ENCODE measurements around the gene COL27A1.

COL27A1 gene

GRCh38 chr9:114294664-114295063 lies 139.3 kb downstream of the COL27A1 start:
- in situ Hi-C loops (cut with MboI; ENCODE audit: low sequenced_read_pairs) = loop anchor here (25.0 kb wide), 1 partner anchor 207 kb away; the partner anchor contains the start of genes AMBP and KIF12

DNA sequence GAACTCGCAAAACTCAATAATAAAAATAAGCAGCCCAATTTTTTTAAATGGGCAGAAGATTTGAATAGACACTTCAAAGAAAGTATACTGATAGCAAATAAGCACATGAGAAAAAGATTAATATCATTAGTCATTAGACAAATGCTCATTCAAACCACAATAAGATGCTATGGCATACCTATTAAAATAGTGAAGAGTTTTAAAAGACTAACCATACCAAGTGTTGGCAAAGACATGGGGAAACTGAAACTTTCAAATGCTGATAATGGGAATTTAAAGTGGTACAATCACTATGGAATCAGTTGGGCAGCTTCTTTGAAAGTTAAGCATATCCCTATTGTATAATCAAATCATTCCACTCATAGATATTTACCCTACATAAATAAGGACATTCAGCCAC lies 141.0 kb downstream of the COL27A1 start:
- in situ Hi-C loops (cut with MboI; ENCODE audit: low sequenced_read_pairs) = loop anchor here (25.0 kb wide), 1 partner anchor 209 kb away; the partner anchor contains the start of genes AMBP and KIF12

DNA sequence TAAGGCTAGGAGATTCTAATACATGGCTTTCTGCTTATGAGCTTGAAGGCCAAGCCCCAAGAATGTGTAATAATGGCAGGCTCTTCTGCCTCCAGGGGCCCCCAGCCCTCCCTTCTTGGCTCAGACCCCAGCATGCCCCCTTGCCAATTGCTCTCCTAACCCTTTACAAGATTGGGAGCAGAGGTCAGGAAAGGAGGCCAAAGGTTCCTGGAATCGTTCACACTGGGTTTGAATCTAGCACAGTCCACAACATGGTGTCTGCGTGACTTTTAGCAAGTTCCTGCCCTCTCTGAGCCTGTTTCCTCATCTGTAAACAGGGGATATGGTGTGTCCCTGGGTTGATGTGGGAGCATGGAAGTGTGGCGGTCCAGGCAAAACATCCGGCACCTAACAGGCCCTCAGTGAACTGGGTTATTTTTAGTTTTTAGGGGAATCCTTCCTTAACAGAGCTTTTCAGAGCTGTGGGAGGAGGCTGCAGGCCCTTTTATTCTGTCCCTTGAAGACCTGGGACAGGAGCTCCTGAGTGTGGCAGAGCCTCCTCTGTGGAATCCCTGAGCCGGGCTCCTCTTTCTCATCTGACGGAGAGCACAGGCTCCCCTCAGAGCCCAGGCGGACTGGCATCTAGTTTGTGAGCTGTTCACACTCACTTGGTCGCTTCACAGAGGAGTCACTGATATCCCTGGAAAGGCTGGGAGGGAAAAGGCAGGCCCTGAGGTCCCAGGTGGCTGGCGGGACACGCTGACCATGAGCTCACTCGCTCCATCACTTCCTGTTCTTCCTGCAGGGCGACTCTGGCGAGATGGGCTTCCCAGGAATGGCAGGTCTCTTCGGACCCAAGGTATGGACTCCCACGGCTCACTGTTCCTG lies 144.2 kb downstream of the COL27A1 start:
- in situ Hi-C loops (cut with MboI; ENCODE audit: low sequenced_read_pairs) = loop anchor here (25.0 kb wide), 1 partner anchor 212 kb away; the partner anchor contains the start of genes AMBP and KIF12

GRCh38 chr9:114300153-114300845 lies 145.0 kb downstream of the COL27A1 start:
- in situ Hi-C loops (cut with MboI; ENCODE audit: low sequenced_read_pairs) = no loop called here

- in situ Hi-C loops (cut with MboI; ENCODE audit: low sequenced_read_pairs) = no loop called here
Observed at GRCh38 chr9:114300846-114301797, 145.8 kb downstream of the COL27A1 start.

DNA sequence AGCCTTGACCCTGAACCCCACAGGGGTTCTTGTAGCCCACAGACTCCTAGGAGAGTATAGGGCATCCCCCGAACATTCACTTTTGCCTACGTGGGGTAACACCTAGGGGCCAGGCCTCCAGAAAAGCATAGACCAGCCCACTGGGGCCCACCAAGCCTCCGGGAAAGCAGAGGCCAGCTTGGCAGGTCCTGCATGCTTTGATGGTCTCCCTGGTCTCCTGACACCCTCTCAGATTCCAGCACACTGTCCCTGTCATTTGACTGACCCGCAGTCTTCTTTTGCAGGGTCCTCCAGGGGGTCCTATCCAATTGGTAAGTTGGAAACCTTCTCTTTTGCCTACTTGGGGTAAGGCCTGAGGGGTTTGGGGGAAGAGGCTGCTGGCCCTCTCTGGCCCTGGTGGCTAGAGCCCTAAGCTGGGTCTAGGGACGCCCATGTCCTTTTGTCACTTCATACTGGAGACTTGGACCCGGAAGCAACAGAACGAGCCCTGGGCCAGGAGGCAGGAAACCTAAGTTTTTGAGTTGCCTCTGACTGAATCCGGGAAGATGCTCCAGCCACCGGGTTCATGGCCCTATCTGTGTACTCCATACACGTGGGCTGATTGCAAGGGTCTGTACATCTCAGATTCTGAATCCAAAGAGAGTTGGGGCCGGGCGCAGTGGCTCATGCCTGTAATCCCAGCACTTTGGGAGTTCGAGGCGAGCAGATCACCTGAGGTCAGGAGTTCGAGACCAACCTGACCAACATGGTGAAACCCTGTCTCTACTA lies 146.6 kb downstream of the COL27A1 start:
- in situ Hi-C loops (cut with MboI; ENCODE audit: low sequenced_read_pairs) = no loop called here

DNA sequence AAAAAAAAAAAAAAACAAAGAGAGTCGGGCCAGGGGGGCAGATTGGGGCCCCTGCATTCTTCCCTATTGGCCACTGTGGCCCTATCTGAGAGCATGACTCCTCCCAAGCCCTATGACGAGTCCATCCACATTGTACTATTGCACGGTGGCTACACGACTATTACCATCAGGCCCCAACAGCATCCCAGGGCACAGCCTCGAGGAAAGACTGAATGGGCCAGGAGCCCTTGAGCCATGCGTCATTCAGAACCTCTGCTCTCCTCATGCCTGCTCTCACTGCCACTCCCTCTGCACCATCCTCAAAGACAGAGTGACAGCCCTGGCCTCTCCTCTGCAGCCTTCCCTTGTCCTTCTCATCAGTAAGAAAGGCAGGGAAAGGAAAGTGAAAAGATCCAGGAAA lies 147.4 kb downstream of the COL27A1 start:
- in situ Hi-C loops (cut with MboI; ENCODE audit: low sequenced_read_pairs) = no loop called here

- in situ Hi-C loops (cut with MboI; ENCODE audit: low sequenced_read_pairs) = no loop called here
Observed at GRCh38 chr9:114303571-114303970, 148.2 kb downstream of the COL27A1 start.

DNA sequence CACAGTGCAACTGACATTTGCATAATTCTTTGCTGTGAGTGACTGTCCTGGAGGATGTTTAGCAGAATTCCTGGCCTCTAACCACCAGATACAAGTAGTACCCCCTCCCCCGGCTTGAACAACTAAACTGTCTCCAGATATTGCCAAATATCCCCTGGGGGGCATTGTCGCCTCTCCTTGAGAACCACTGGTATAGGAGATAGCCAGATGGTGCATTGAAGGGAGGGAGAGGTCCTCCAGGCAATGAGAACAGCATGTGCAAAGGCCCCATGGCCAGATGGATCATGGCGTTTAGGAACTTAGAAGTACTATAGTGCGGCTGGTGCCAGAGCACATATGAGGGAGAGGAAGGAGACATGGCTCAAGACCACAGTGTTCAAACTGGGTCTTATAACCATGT lies 148.6 kb downstream of the COL27A1 start:
- in situ Hi-C loops (cut with MboI; ENCODE audit: low sequenced_read_pairs) = no loop called here

DNA sequence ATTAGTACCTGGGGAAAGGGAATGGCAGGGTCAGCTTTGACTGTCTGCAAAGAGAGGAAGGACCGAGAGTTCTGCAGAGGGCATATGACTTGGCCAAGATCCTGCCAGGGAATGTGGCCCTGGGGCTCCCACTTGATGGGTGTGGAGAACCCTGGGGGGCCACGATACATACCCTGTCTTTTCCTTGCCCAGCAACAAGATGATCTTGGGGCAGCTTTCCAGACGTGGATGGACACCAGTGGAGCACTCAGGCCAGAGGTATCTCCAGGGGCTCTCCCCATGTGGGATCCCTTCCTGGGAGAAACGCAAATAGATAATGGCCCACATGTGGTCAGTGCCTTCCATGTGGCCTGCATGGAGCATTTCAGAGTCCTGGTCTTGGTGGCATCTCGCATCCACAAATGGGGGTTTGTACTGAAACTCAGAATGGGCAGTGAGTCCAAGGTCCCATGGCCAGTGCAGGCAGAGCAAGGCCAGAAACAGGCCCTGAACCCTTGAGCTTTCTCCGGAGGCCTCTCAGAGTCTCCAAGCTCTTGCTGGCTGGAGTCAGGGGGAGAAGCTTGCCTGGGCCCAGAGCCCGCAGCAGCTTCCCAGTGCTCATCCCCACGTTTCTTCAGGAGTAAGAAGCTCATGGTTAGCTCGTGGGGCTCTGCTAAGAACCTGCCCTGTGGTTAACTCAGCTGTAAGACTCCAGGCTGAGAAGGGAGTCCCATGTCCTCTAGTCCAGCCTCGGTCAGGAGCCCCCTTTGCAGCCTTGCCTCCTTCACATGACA lies 149.3 kb downstream of the COL27A1 start:
- in situ Hi-C loops (cut with MboI; ENCODE audit: low sequenced_read_pairs) = no loop called here

- in situ Hi-C loops (cut with MboI; ENCODE audit: low sequenced_read_pairs) = no loop called here
Observed at GRCh38 chr9:114307899-114308267, 152.5 kb downstream of the COL27A1 start.

- in situ Hi-C loops (cut with MboI; ENCODE audit: low sequenced_read_pairs) = no loop called here
Observed at GRCh38 chr9:114308361-114308950, 153.1 kb downstream of the COL27A1 start.

DNA sequence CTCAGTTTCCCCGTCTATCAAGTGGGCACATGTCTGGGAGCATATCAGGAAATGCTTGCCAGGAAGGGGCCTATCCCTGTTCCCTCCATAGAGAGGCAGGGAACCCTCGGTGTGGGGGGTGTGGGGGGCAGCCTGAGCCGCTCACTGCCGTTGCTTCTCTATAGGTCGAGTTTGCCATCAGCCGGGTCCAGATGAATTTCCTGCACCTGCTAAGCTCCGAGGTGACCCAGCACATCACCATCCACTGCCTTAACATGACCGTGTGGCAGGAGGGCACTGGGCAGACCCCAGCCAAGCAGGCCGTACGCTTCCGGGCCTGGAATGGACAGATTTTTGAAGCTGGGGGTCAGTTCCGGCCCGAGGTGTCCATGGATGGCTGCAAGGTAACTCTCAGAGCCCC lies 153.8 kb downstream of the COL27A1 start:
- in situ Hi-C loops (cut with MboI; ENCODE audit: low sequenced_read_pairs) = no loop called here

DNA sequence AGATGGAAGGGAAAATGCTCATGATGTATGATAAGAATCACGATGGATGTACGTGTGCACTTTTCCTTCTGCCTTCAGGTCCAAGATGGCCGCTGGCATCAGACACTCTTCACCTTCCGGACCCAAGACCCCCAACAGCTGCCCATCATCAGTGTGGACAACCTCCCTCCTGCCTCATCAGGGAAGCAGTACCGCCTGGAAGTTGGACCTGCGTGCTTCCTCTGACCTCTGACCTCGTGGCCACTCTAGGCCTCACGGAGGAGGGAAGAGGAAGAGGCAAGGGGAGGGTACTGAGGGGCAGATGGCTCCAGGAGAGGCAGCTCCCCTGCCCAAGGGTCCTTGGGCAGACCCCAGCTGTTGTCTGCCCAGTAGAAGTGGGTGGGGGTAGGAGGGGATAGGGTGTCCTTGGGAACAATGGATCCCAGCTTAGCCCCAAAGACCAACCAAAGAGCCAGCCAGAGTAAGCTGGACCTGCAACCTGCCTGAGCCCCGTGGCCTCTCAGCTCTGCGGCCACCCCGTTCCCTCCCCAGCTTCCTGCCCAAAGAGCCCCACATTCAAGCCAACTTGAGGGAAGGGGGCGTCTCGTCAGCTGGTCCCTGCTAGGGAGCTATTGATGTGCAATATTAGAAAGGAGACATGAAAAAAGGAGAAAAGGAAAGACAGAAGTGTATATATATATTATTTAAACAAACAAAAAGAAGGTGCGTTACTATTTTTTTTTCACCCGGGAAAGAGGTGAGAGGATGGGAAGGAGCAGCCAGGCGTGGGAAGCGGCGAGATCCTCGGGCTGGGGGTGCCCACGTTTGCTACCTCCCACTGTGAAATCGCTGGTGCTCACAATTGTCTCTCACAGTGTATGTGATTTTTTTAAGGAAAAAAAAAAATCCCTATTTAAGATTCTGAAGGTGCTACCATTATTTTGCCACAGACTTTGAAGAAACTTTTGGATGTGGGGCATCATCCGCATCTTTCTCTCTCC lies 155.4 kb downstream of the COL27A1 start:
- in situ Hi-C loops (cut with MboI; ENCODE audit: low sequenced_read_pairs) = no loop called here

DNA sequence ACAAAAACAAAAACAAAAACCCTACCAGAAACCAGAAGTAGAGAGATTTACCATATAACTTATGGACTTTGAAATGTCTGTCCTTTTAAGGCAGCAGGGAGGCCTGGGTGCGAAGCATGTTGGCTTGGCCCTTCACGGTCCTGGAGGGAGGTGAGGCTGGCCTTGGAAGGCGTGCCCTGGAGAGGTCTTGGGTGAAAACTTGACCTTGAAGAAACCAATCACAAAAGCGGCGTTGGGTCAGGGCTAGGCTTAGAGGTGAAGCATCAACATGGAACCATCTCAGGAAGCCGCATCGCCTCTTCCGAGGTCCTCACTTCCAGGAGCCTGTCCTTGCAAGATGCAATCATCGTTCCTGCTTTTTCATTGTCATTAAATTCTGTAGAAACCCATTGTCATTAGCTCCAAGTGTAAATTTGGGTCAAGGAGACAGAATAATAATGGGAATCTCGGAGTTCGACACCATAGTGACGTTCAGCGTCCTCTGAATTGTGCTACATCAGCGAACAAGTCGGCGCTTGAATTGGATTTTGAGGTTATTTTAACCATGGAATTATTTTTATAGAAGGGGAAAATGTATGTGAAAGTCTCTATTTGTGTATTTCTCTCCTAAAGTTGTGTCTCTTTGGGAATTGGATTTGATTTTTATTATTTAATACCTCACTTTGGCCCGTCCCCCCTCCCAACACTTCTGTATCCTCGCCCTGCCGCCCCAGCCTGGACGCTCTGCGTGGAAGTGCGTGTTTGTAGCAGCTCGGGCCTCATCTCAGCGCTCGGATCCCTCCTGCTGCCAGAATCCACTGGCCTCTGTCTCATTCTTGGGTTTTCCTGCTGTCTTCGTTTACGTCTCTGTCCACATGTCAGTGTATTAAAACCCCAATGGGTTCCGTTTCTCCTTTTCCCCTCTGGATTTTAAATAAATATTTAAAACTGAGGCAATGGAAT lies 156.5 kb downstream of the COL27A1 start:
- in situ Hi-C loops (cut with MboI; ENCODE audit: low sequenced_read_pairs) = no loop called here

DNA sequence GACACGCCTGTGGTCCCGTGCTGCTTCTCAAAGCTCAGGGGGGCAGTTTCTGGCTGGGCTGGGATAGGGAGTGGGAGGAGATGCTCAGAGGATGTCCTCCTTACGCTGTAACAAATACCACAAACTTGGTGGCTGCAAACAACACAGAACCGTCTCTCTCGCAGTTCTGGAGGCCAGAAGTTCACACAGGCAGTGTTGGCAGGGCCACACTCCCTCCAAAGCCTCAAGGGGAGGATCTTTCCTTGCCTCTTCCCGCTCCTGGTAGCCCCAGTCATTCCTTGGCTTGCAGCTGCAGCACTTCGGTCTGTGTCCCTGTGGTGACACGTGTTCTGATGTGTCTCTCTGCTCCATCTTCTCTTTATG lies 157.2 kb downstream of the COL27A1 start:
- in situ Hi-C loops (cut with MboI; ENCODE audit: low sequenced_read_pairs) = no loop called here

DNA sequence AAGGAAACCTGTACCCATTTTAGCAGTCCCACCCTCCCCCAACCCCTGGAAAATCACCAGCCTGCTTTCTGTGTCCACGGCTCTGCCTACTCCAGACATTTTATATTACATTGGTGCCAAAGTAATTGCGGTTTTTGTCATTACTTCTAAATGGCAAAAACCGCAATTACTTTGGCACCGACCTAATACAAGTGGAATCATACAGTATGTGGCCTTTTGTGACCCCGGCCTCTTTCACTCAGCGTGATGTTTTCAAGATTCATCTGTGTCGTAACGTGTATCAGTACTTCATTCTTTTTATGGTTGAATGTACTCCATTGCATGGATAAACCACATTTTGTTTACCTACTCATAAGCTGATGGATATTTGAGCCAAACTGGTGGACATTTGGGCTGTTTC lies 157.8 kb downstream of the COL27A1 start:
- in situ Hi-C loops (cut with MboI; ENCODE audit: low sequenced_read_pairs) = no loop called here

Measured in hTERT RPE-1 (cell line).